ENCODE measurements around the gene RBM6.

GRCh38 chr3:49952924-49953323 is 13.0 kb downstream of the RBM6 start:
- TF ChIP-seq POLR2A (IDR thresholded peaks at IDR 0.05) = no peak
- no peak for TF ChIP-seq CTCF (IDR thresholded peaks at IDR 0.05)

Measured in adrenal gland (tissue), 5 donors.